ENCODE results near the gene COL26A1.

GRCh38 chr7:101373812-101374614 is 11.3 kb downstream of the COL26A1 start:
- no peak for TF ChIP-seq ZBTB26 (tag by site-specific recombination; optimal IDR thresholded peaks at IDR 0.05)
- no peak for TF ChIP-seq MEIS1 (CRISPR knock-in tag; IDR thresholded peaks at IDR 0.05; ENCODE audit: borderline replicate concordance)
